Measurements from ENCODE around the gene SYNPR.

SYNPR gene

DNA sequence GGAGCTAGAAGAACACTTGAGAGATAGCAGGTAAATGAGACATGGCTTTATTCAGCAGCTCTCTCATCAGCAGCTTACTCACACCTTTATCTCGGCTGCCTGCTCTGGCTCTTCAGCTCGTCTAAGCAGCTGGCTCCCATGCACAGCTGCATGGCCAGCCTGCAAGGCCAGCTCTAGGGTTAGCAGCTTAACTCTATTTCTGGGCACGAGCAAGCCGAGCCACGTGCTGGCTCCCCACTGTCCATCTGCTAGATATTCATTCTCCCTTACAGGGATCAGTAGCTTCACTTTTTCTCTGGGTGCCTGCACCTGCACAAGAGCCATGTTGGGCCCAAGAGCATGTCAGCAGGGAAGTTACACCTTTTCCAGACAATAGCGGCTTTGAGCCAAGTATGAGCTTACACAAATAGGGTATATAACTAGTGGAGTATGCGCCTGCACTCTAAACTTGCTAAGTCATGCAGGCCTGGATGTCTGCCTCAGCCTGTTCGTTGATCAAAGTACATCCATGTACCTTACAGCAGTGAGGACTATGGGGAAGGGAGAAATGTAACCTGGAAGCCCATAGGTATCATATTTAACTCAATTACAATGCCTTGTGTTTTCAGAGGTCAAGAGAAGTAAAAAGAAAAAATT lies 199.5 kb downstream of the SYNPR start:
- no peak for DNase-seq

DNA sequence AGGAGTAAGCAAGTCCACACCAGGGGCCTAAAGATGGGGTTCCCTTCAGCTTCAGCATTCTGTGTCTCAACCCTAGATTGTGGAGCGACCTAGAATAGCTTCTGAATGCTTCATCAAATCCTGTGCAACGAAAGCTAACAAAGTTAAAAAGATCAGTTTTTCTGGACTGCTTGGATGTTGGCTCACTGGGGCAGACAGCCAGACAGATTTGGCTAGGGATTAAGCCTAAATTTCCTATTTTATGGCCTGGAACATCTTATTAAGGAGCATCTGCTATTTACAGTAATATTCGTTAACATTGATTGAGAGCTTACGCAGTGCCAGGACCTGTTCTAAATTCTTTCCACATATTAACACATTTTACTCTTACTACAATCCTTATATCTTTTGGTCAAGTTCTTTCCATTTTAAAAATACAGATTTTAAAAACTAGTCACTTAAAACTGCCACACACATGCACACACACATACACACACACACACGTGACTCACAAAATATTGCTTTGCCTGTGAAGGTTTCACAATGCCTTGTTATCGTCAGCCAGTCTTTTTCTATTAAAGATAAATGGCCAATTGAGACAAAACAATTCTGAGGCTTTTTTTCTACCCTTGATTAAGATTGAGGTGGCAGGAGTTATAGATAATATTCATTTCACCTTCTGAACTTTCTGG lies 201.0 kb downstream of the SYNPR start:
- no peak for DNase-seq

DNA sequence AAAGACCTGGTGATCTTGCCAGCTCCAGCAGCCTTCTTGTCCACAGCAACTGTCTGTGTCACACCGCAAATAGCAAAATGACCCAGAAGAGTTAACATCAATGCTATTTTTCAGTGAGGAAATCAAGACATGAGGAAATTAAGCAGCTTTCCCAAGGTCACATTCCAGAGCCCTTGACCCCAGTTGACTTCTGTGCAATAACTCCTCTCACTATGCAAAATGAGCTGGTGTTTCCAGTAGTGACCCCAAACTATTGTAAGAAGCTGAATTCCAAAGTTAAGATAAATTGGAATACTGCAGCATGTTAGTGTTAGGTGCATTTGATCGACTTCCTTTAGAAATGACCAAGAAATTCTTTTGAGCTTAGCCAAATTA lies 201.5 kb downstream of the SYNPR start:
- no peak for DNase-seq

DNA sequence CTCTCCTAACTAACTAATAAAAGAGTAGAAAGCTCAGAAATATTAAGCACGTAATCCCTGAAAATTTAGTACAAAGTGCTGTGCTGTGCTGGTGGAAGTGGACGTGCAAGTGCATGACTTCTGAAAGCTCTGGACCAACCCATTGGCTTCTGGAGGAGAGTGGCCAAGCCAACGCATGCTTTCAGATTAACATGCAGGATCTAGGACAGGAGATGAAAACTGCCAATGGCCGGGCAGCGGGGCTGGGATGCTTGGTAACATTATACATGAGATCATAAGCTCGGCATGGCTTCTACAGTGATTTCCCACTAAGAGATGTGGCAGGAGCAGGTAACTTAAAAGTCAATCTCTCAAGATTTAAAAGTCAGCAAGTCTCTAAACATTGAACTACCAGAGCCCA lies 203.5 kb downstream of the SYNPR start:
- no peak for DNase-seq

DNA sequence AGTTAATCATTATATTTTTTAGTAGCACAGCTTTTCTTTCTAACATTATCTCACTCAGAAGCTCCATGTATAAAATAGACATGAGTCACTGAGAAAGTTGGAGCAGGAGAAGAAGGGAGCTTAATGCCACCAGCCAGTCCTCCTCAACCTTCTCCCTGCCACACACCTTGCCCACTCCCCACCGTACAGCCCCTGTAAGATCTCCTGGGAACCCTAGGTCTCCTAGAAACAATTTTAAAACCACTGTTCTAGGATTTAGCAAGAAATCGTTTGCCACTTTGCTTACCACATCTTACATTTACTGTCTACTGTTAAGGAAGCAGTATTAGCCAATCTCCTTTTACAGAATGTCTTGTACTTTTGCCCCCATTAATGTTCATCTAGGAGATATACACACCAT lies 204.2 kb downstream of the SYNPR start:
- no peak for DNase-seq

DNA sequence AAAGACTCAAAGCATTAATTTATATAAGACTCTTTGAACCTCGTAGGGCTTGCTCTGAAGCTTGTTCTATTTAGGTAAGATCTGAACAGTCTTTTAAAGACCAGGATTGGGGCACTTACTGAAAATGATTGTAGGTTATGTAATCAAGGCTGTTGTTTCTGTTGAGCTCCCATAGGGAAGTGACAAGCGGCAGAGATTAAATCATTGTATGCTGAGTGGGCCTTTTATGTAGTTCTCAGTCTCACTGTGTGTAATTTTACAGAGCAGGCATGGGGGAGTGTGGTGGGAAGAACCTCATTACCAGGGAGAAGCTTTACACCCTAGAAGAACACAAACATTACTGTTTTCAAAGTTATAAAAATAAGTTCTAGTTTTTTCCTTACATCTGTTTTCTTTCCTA lies 214.4 kb downstream of the SYNPR start:
- DNase-seq, result no peak

DNA sequence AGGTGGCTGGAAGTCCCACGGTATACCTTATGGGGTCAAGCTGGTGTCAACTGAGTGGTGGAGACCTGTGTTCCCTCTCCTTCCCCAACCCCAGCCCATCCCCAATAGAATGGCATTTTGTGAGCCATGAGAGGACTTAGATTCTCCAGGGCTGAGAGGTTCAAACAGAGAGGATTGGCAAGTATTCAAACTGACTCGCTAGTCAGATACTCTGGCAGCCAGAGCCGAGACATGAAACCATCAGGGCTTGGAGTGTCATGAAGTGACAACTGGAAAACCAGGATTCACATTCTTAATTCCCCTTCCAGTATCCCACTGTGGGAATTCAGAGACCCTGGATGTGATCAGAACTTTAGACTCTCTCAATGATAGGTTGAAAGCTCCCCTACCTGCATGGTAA lies 215.0 kb downstream of the SYNPR start:
- DNase-seq, result no peak

DNA sequence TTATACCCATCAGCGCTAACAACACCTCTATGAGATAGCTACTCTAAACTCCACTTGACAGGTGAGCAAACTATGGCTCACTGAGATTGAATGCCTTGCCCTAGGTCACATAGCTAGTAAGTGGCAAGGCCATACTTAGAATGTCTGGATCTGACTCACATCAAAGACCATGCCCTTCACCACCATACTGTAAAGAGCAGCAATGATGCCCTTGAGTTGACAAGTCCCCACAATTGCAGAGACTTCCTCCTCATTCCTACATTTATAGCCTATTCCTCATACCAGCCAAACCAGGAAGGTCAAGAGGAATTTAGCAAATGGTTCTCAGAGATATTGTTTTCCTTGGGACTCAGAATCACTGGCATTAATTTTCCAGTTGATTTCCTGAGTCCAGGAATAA lies 216.5 kb downstream of the SYNPR start:
- DNase-seq, result no peak

DNA sequence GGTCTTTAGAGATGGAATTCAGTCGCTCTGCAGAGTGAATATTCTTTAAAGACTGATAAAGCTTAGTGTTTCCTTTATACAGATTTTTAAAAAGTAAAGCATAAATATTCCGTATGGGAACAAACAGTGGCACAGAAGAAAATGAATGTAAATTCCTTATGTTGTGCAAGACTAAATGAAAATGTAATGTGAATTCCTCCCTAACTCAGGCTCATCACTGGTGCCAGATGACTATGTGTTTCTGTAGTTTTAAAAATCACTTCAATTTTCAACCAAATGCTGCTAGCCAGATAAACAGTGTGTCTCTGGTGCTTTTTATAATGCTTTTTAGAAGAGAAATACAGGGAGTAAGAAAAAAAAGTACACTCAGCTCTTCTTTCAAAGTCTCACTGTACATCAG lies 219.5 kb downstream of the SYNPR start:
- no peak for DNase-seq

DNA sequence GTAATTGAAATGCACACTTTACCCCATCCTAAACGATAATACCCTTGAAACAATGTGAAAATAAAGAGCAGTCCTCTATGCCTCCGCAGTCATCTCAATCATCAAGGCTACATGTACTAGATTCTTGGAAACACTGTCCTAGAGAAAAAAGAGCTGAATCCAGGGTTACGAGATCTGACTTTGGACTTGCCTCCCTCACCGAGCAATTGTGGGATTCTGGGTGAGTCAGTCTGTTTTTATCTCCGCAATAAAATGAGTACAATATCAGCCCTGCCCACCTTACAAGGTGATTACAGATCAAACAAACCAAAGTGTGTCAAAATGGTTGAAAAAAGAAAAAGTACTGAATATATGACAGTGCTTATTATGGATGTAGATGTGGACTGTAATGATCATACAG lies 222.1 kb downstream of the SYNPR start:
- DNase-seq, result no peak

DNA sequence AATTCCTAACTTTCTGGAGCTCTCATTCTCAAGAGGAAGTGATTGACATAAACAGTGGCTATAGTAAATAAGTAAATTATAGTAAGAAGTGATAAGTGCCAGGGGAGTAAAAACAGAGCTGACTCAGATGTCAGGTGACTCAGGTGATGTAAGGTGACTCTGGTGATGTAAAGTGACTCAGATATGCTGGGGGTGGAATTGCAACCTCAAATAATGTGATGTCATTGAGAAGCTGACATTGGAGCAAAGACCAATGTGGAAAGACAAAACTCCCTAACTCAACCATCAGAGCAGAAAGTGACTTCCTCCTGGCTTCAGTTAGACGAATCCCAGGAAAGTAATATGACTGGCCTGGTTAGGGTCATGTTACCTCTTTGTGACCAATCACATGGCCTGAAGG lies 230.2 kb downstream of the SYNPR start:
- no peak for DNase-seq

DNA sequence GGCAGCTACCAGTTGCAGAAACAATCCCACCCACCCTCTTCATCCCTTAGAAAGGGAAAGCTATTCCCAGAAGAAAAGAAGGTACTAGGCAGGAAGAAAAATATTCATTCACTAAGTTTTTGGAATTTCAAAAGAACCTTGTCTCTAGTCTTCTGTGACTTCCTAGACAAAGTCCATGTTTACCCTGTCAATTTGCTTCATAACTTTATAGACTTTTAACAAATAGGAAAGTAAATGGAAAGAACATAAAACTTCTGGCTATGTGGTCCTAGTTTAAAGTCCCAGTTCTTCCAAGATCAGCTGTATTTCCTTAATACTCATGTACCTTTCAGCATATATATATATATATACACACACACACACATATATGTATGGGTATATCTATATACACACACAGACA lies 230.7 kb downstream of the SYNPR start:
- DNase-seq, result no peak

DNA sequence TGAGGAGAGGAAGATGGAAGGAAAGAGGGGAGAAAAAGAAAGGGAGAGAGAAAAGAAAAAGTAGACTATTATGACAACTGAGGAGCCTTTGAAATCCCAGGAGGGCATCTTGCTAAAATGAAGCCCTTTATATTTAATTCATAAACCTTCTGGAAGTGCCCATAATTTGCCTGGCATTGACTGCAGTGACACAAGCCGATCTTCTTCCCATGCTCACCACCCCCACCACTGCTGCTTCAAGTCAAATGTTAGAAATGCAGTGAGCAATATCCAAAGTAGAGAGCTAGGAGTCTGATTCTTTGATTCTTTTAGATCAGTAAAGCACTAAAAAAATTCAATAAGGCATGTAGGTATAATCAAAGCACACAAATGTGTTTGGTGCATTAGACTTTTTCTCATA lies 235.7 kb downstream of the SYNPR start:
- no peak for DNase-seq

DNA sequence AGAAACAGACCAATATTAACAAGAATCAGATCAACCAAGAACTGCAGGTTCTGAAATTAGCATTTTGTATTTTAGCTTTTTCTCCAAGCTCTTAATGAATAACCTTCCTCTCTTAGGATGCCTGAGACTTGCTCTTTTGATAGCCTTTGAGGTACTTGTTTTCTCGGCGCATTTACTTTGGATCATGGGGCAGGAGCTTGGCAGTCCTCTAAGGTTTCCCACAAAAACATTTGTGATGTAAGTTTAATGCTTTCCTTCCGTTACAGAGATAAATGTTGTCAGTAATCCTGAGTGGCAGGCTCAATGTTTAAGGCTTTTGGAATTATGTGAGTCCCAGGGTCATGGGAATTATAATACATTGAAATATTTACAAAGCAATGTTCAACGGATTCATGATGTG lies 236.6 kb downstream of the SYNPR start:
- no peak for DNase-seq

DNA sequence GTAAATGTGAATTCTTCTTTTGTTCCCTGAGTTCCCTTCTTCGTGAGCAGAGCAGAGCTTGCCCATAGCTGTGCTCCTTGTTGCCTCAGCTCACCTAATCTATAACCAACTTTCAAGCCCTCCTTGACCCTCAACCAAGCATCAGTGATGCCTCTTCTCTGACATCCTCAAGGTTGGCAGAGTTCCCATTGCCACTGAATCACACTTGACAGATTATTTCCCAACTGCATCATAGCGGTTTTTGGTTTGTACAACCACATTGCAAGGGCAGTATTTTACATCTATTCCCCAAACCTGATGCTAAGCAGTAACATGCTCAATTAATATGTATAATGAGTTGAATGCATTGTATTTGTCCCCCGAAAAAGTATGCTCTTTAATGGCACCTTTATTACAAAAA lies 241.3 kb downstream of the SYNPR start:
- DNase-seq, result no peak

DNA sequence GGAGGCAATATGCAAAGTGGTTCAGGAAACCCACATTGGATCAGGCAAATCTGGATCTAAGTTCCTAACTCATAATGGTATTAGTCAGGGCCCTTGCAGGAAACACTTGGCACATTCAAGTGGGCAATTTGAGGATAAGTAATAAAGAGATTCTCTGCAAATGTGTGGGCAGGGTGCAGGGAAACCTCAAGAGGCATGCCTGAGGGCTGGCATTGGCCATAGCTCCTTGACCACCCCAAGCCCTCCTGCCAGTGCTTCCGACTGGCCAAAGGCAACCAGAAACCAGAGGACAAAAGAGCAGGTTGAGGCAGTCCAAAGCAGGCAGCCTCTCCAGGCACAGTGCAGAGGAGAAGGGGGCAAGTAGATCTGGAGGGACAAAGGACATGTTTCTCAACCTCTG lies 243.5 kb downstream of the SYNPR start:
- DNase-seq, result no peak

DNA sequence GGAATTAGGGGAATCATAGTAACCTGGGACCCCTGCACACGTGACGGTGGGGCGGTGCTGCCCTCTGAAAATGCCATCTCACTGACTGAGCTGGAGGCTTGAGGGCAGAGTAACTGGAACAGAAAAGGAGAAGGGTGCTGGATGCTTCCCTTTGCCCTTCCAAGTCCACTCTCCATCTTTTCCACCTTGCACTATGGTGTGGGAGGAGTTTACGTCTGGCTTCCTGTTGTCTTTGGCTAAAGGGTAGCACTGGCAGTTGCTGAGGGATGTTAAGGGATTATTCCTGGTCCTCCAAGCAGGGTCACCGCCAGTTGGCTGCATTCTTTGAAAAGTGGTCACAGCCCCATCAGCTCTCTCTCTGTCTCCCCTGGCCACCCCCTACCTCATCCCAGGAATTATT lies 245.0 kb downstream of the SYNPR start:
- DNase-seq, result no peak

DNA sequence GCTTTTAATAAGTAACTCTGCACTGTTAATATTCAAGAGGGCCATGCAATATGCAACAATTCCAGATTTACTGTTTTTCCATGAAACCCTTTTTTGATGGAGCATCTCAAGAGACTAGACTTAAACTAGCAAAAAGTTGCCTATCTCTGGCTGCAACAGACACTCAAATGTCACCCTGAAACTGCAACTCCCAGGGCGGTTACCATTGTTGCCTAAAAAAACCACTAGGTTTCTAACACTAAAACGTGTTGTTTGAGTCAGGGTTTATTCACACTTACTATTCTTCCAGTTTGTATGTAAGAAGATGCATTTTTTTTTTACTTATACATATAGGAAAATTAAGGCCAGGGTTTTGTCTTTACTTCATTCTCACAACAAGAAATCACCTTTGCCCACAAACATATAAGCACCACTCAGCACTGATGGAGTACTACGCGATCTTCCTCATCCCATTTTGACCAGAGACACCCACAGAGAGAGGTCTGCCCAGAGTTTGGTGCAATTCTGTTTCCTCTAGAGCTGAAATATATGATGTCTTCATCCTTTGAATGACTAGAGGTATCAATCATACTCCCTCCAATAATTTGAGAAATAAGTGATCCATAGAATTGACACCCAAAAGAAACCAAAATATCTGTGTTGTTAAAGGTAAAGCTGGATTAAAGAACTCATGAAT lies 250.4 kb downstream of the SYNPR start:
- DNase-seq, result no peak

DNA sequence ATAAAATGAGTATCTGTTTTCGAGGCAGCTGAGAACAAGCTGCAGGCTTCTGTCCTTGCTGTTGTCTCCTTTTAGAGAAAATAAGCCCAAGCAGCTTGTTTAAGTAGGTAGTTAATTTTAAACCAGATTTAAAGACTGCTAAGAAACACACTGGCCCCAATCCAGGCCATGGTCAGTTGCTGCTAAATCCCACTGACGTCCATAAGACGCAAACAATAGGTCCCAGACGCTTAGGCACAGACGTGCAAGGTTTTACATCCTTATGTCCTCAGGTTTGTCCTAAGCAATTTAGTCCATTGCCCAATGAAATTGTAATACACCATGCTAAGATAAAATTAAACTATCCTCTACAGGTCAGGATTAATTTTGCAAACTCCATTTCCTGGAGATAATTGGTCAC lies 254.4 kb downstream of the SYNPR start:
- no peak for DNase-seq

DNA sequence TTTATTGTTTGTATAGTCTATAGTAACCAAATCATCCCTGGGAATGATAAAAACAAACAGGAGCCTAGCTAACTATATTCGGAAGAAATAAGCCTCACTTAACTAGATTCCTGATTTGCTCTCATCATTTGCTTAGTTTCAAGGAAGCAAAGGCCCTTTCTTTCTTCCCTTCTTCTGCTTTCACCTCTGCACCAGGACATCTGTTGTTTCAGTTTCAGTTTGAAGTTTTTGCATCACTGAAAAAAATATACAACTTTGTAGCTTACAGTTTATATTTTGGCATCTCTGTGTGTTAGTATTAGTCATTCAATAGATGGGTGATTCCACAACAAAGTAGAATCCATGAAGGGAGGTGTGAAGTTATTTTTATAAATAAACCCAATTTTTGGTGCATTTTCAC lies 260.8 kb downstream of the SYNPR start:
- DNase-seq, result no peak

DNA sequence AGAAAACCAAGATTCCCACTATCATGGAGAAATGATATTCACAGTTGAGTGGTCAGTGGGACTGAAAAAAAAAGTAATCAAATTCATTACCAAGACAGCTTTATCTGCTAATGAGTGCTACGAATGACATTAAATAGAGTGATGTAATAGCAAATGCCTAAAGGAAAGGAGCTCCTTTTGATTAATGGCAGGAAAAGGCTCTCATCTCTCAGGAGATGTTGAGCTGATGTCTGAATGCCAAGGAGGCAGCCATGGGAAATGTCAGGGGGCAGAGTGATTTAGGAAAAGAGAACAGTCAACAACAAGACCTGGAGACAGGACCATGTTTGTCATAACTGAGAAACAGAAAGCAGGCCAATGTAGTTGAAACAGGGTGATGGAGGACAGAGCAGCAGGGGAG lies 277.7 kb downstream of the SYNPR start:
- DNase-seq, result no peak

DNA sequence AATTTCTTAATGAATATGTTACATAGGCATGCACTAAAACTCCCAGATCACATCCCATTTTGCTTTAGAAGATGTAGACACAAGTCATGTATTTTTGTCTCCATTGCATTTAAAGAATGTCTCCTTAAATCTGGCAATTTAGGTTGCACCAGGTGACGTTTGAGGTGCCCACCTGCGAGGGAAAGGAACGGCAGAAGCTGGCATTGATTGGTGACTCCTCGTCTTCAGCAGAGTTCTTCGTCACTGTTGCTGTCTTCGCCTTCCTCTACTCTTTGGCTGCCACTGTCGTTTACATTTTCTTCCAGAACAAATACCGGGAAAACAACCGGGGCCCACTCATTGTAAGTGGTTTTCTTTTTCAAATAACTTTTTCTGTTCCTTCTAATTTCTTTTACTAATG lies 278.3 kb downstream of the SYNPR start:
- no peak for DNase-seq

DNA sequence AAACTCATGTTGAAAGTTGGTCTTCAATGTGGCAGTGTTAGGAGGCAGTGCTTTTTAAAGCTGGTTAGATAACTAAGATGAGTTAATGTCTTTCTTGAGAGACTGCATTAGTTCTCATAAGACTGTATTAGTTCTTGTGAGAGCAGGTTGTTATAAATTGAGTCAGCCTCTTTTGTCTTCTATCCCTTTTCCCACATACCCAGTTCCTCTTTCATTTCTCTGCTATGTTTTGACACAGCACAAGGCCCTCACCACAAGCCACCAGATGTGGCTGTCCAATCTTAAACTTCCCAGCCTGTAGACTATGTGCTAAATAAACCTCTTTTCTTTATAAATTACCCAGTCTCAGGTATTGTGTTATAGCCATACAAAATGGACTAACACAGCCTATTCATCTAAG lies 279.8 kb downstream of the SYNPR start:
- DNase-seq, result no peak

DNA sequence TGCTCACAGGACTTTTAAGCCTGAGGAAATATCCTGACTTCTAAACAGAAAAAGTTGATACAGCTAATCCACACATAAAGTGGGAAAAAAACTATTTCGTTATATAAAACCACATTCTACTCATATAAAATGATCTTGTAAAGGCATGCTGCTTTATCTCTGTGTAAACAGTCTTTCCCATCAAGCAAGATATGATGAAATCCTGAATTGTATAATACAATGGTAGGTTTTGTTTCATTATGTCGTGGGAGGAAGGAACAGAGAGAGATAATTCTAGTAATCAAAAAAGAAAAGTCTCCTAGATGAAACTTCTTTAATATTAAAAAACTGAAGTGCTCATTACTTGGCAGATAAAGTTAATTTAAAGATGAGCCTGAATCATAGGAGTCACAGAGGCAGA lies 281.8 kb downstream of the SYNPR start:
- no peak for DNase-seq

DNA sequence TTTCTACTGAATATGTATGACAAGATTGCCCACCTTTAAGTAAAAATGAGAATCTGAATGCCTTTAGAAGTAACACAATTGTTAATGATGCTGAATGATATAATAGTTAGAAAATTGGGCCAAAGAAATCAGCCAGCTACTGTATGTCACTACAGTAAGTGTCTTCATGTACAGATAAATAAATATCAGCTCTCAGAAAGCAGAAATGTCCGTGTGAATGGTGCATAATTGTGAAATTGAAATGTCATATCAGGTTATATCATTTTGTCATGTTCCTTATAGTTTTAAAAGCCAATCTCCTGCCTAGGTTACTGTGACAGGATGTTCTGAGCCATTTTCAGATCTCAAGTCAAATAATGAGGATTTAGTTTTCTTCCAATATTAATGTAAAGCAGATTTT lies 283.8 kb downstream of the SYNPR start:
- DNase-seq, result no peak

Measured in NCI-H1417 treated with DMSO at 0.1 percent for 48 hours (cell line).